ENCODE results near the gene ATP6V1G1. TPM values are rescaled to one million over a fixed set of nuclear protein-coding genes. Genes with fewer than 3 reads are reported as not detected.
A peak's percentile ranks its signal among the peaks of the same experiment; 100 is the strongest.

The ATP6V1G1 gene
- total RNA-seq, 1 donor from 2014 or later, result 47.1 TPM

- Mint-ChIP-seq H3K27ac (peak overlapping the region; percentile 89), H3K36me3 (ENCODE audit: low read depth) (peaks cover 16% of the 10 kb centered on the region), H3K4me1 (peaks cover 41% of the 10 kb centered on the region), H3K4me3 (peak overlapping the region; percentile 86), H3K27me3 (no peaks in the 10 kb centered on the region), H3K9me3 (no peaks in the 10 kb centered on the region)
- intact Hi-C loops (cut with micrococcal nuclease), result loop anchor here (1.0 to 2.0 kb wide), 3 partner anchors 20 to 41 kb away; partner anchors contain the start of gene ATP6V1G1
- no peak for DNase-seq
Measured at GRCh38 chr9:114611516-114612271, 24.1 kb downstream of the ATP6V1G1 start.

- DNase-seq, result peak; percentile 64
- H3K27me3 Mint-ChIP-seq, result no peaks in the 10 kb centered on the region
- intact Hi-C loops (cut with micrococcal nuclease), result no loop called here
- H3K4me3 Mint-ChIP-seq, result peak overlapping the region; percentile 86
- H3K4me1 Mint-ChIP-seq, result peaks cover 48% of the 10 kb centered on the region
- no peaks in the 10 kb centered on the region for H3K9me3 Mint-ChIP-seq
- peaks cover 21% of the 10 kb centered on the region for H3K36me3 Mint-ChIP-seq (ENCODE audit: low read depth)
- peak overlapping the region; percentile 89 for H3K27ac Mint-ChIP-seq
Measured at GRCh38 chr9:114612272-114612923, 24.8 kb downstream of the ATP6V1G1 start.

GRCh38 chr9:114613087-114613486, 25.5 kb downstream of the ATP6V1G1 start:
- intact Hi-C loops (cut with micrococcal nuclease), result no loop called here
- no peaks in the 10 kb centered on the region for H3K27me3 Mint-ChIP-seq

DNA sequence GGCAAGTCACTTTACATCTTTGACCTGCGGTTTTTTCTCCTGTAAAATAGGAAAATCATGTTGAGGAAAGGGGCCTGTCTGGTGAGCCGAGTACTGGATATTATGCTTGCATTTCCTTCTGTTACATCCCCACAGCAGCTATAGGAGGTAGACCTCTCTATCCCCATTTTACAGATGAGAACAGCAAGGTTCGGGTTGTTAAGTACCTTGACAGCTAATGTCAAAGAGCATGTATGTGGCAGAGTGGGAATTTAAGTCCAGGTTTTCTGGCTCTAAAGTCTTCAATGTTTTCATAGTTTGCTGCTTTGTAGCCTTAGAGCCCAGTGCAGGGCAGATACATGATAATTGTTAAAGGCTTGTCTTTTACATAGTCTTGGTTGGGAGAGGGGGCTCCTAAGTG, 26.4 kb downstream of the ATP6V1G1 start:
- H3K4me3 Mint-ChIP-seq, result no peak overlapping the region
- H3K4me1 Mint-ChIP-seq, result peaks cover 51% of the 10 kb centered on the region
- H3K27ac Mint-ChIP-seq, result peak overlapping the region; percentile 23
- no peaks in the 10 kb centered on the region for H3K27me3 Mint-ChIP-seq
- H3K9me3 Mint-ChIP-seq, result no peaks in the 10 kb centered on the region
- no peak for DNase-seq
- intact Hi-C loops (cut with micrococcal nuclease), result no loop called here
- H3K36me3 Mint-ChIP-seq (ENCODE audit: low read depth), result peaks cover 29% of the 10 kb centered on the region

More at GRCh38 chr9:114613087-114613486, 25.5 kb downstream of the ATP6V1G1 start:
- H3K9me3 Mint-ChIP-seq, result no peaks in the 10 kb centered on the region
- peak overlapping the region; percentile 86 for H3K4me3 Mint-ChIP-seq
- no peak for DNase-seq
- H3K27ac Mint-ChIP-seq, result peak overlapping the region; percentile 89
- H3K36me3 Mint-ChIP-seq (ENCODE audit: low read depth), result peaks cover 22% of the 10 kb centered on the region
- peaks cover 48% of the 10 kb centered on the region for H3K4me1 Mint-ChIP-seq

DNA sequence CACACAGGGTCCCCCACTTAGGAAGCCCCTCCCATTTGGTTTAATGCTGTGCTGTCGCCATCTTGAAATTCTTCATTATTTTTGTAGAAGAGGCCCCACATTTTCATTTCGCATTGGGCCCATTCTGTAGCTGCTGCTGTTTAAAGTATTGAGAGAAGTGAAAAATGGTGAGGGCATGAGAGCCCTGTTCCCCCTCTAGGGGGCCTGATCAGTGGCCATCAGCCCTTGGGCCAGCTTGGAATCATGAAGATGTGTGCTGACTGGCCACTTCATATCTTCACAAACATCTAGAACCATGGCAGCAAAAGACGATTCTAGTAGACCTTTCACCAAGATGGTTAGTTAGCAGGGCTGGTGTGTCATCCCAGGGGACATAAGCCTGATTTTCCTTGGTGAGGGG, 26.8 kb downstream of the ATP6V1G1 start:
- Mint-ChIP-seq H3K36me3 (ENCODE audit: low read depth) (peaks cover 33% of the 10 kb centered on the region), H3K9me3 (no peaks in the 10 kb centered on the region), H3K27me3 (no peaks in the 10 kb centered on the region), H3K27ac (peak overlapping the region; percentile 45), H3K4me3 (no peak overlapping the region), H3K4me1 (peaks cover 52% of the 10 kb centered on the region)
- DNase-seq, result no peak
- intact Hi-C loops (cut with micrococcal nuclease), result no loop called here

GRCh38 chr9:114616684-114617520, 29.3 kb downstream of the ATP6V1G1 start:
- H3K4me3 Mint-ChIP-seq, result peak overlapping the region; percentile 70
- peak; percentile 67 for DNase-seq
- intact Hi-C loops (cut with micrococcal nuclease), result no loop called here
- H3K36me3 Mint-ChIP-seq (ENCODE audit: low read depth), result peaks cover 46% of the 10 kb centered on the region
- H3K4me1 Mint-ChIP-seq, result peaks cover 54% of the 10 kb centered on the region
- H3K27ac Mint-ChIP-seq, result peak overlapping the region; percentile 91
- no peaks in the 10 kb centered on the region for H3K27me3 Mint-ChIP-seq
- H3K9me3 Mint-ChIP-seq, result no peaks in the 10 kb centered on the region

GRCh38 chr9:114619191-114619761, 31.7 kb downstream of the ATP6V1G1 start:
- H3K27me3 Mint-ChIP-seq, result no peaks in the 10 kb centered on the region
- no peak for DNase-seq
- intact Hi-C loops (cut with micrococcal nuclease), result no loop called here

GRCh38 chr9:114621561-114621960, 34.0 kb downstream of the ATP6V1G1 start:
- H3K27me3 Mint-ChIP-seq, result no peaks in the 10 kb centered on the region
- peak overlapping the region; percentile 11 for H3K27ac Mint-ChIP-seq
- H3K4me1 Mint-ChIP-seq, result peaks cover 29% of the 10 kb centered on the region
- no peak overlapping the region for H3K4me3 Mint-ChIP-seq
- H3K9me3 Mint-ChIP-seq, result no peaks in the 10 kb centered on the region
- H3K36me3 Mint-ChIP-seq (ENCODE audit: low read depth), result peaks cover 53% of the 10 kb centered on the region
- no peak for DNase-seq
- intact Hi-C loops (cut with micrococcal nuclease), result no loop called here

More at GRCh38 chr9:114619191-114619761, 31.7 kb downstream of the ATP6V1G1 start:
- Mint-ChIP-seq H3K27ac (peak overlapping the region; percentile 91), H3K9me3 (no peaks in the 10 kb centered on the region), H3K4me1 (peaks cover 35% of the 10 kb centered on the region), H3K36me3 (ENCODE audit: low read depth) (peaks cover 53% of the 10 kb centered on the region), H3K4me3 (peak overlapping the region; percentile 78)

GRCh38 chr9:114621975-114622609, 34.5 kb downstream of the ATP6V1G1 start:
- Mint-ChIP-seq H3K27ac (peak overlapping the region; percentile 11), H3K4me3 (no peak overlapping the region), H3K36me3 (ENCODE audit: low read depth) (peaks cover 53% of the 10 kb centered on the region), H3K27me3 (no peaks in the 10 kb centered on the region), H3K4me1 (peaks cover 23% of the 10 kb centered on the region), H3K9me3 (no peaks in the 10 kb centered on the region)
- intact Hi-C loops (cut with micrococcal nuclease), result no loop called here
- DNase-seq, result no peak

GRCh38 chr9:114624677-114625076, 37.1 kb downstream of the ATP6V1G1 start:
- DNase-seq, result no peak
- Mint-ChIP-seq H3K4me1 (peaks cover 12% of the 10 kb centered on the region), H3K27ac (no peak overlapping the region), H3K27me3 (no peaks in the 10 kb centered on the region), H3K4me3 (no peak overlapping the region), H3K36me3 (ENCODE audit: low read depth) (peaks cover 52% of the 10 kb centered on the region), H3K9me3 (no peaks in the 10 kb centered on the region)
- intact Hi-C loops (cut with micrococcal nuclease), result no loop called here

- Mint-ChIP-seq H3K36me3 (ENCODE audit: low read depth) (peaks cover 59% of the 10 kb centered on the region), H3K9me3 (no peaks in the 10 kb centered on the region), H3K27me3 (no peaks in the 10 kb centered on the region), H3K4me1 (peaks cover 7% of the 10 kb centered on the region), H3K4me3 (no peak overlapping the region), H3K27ac (no peak overlapping the region)
- intact Hi-C loops (cut with micrococcal nuclease), result no loop called here
- no peak for DNase-seq
Measured at GRCh38 chr9:114626415-114627020, 38.9 kb downstream of the ATP6V1G1 start.

GRCh38 chr9:114627553-114627952, 40.0 kb downstream of the ATP6V1G1 start:
- peaks cover 52% of the 10 kb centered on the region for H3K36me3 Mint-ChIP-seq (ENCODE audit: low read depth)
- no peaks in the 10 kb centered on the region for H3K27me3 Mint-ChIP-seq
- no peaks in the 10 kb centered on the region for H3K9me3 Mint-ChIP-seq
- intact Hi-C loops (cut with micrococcal nuclease), result no loop called here
- peaks cover 2% of the 10 kb centered on the region for H3K4me1 Mint-ChIP-seq
- DNase-seq, result no peak
- H3K4me3 Mint-ChIP-seq, result no peak overlapping the region
- no peak overlapping the region for H3K27ac Mint-ChIP-seq

Measured in activated CD4-positive, alpha-beta T cell treated with anti-CD3 and anti-CD28 coated beads, Interleukin-2, amount 10 ng/mL, durations not matched to agents 24 days and 14 days (primary cell).